ENCODE data around the gene DGCR8. TPM values are rescaled to one million over a fixed set of nuclear protein-coding genes. Genes with fewer than 3 reads are reported as not detected.

DGCR8 gene
- total RNA-seq, 1 donor from 2014 or later: 30.5 TPM

DNA sequence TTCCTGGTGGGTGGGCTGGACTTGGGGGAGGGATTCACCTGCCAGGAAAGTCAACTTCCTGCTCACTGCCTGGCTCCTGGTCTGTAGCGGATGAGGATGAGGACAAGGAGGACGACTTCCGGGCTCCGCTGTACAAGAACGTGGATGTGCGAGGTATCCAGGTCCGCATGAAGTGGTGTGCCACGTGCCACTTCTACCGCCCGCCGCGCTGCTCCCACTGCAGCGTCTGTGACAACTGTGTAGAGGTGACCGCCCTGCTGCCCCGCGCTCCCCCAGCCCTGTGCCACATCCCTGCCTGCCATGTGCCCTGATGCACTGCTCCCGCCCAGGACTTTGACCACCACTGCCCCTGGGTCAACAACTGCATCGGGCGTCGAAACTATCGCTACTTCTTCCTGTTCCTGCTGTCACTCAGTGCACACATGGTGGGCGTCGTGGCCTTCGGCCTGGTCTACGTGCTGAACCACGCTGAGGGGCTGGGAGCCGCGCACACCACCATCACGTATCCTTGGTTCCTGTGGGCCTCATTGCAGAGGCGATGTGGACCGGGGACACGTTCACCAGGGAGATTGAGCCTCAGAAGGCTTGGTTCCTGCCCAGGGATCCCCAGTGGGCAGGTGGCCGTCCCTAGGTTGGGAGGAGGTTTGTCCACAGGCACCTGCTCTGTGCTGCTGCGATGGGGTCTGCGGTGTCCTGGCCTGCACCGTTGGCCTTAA is 59.5 kb downstream of the DGCR8 start:
- TF ChIP-seq, protein P1, sequence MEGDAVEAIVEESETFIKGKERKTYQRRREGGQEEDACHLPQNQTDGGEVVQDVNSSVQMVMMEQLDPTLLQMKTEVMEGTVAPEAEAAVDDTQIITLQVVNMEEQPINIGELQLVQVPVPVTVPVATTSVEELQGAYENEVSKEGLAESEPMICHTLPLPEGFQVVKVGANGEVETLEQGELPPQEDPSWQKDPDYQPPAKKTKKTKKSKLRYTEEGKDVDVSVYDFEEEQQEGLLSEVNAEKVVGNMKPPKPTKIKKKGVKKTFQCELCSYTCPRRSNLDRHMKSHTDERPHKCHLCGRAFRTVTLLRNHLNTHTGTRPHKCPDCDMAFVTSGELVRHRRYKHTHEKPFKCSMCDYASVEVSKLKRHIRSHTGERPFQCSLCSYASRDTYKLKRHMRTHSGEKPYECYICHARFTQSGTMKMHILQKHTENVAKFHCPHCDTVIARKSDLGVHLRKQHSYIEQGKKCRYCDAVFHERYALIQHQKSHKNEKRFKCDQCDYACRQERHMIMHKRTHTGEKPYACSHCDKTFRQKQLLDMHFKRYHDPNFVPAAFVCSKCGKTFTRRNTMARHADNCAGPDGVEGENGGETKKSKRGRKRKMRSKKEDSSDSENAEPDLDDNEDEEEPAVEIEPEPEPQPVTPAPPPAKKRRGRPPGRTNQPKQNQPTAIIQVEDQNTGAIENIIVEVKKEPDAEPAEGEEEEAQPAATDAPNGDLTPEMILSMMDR (IDR thresholded peaks at IDR 0.05; ENCODE audit: insufficient read depth, low read length, severe bottlenecking): no peak
- H3K27me3 ChIP-seq (ENCODE audit: control insufficient read depth, insufficient read depth, low read length): no peaks in the 10 kb centered on the region
- DNase-seq (ENCODE audit: low read depth) (no peak), FAIRE-seq (no peak)
- peaks cover 9% of the 10 kb centered on the region for H3K36me3 ChIP-seq (ENCODE audit: control insufficient read depth, insufficient read depth, low read length)
- no peak overlapping the region for H3K4me3 ChIP-seq (ENCODE audit: low read depth, low read length)

DNA sequence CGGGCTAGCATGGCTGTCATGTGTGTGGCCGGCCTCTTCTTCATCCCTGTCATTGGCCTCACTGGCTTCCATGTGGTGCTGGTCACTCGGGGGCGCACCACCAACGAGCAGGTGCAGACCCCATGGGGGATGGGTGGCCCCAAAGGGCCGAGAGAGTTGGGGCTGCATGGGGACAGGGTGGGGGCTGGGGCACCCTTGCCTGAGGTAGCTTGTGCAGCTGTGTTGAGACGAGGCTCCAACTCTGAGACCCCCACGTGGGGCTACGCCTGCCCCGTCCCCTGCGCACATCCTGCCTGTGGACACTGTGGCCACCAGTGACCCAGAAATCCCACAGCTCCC is 60.0 kb downstream of the DGCR8 start:
- peaks cover 9% of the 10 kb centered on the region for H3K36me3 ChIP-seq (ENCODE audit: control insufficient read depth, insufficient read depth, low read length)
- no peak overlapping the region for H3K4me3 ChIP-seq (ENCODE audit: low read depth, low read length)
- H3K27me3 ChIP-seq (ENCODE audit: control insufficient read depth, insufficient read depth, low read length): no peaks in the 10 kb centered on the region
- TF ChIP-seq, protein P1 (IDR thresholded peaks at IDR 0.05; ENCODE audit: insufficient read depth, low read length, severe bottlenecking): no peak
- no peak for FAIRE-seq
- DNase-seq (ENCODE audit: low read depth): no peak

DNA sequence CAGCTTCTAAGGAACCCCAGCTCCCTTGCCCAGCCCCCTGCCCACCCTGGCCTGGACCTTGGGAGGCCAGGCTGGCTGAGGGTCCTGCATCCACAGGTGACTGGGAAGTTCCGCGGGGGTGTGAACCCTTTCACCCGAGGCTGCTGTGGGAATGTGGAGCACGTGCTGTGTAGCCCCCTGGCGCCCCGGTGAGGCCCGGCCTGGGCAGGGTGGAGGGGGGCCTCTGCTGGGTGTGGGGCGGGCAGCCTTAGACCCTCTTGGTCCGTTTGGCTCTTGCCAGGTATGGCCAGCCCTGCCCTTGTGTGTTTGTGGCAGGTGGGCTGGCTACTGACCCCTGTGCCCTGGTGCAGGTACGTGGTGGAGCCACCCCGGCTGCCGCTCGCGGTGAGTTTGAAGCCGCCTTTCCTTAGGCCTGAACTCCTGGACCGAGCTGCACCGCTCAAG is 60.5 kb downstream of the DGCR8 start:
- no peak for FAIRE-seq

DNA sequence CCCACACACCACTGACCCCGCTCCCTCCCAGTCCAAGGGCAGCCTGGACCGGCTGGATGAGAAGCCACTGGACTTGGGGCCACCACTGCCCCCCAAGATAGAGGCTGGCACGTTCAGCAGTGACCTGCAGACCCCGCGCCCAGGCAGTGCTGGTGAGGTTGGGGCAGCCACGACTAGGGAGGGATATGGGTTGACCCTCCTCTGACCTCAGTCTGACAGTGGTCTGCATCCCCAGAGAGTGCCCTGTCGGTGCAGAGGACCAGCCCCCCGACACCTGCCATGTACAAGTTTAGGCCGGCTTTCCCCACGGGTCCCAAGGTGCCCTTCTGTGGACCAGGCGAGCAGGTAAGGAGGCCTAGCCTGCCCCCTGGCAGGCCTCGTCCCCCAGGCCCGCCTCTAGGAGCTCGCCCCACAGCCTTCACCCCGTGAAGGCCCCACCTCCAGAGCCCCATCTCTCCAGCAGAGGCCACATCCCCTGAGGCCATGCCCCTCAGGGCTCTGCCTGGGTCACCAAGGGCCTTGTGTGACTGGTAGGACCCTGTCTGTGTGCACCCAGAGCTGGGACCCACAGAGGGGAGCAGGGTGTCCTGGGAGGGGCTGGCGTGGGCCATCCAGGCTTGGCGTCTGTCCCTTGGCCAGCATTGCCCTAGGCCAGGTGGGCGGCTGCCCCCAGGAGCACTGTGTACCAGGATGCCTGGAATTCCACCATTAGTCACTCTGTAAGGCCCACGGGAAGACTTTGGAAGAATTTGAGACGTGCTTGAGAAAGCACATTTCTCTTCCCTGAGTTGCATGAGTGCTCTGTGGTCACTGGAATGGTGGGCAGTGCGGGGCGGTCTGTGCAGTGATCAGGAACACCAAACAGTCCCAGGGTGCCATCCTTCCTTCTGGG is 61.4 kb downstream of the DGCR8 start:
- no peaks in the 10 kb centered on the region for H3K27me3 ChIP-seq (ENCODE audit: control insufficient read depth, insufficient read depth, low read length)
- peaks cover 11% of the 10 kb centered on the region for H3K36me3 ChIP-seq (ENCODE audit: control insufficient read depth, insufficient read depth, low read length)
- FAIRE-seq (no peak), DNase-seq (ENCODE audit: low read depth) (no peak)
- TF ChIP-seq, protein P1 (IDR thresholded peaks at IDR 0.05; ENCODE audit: insufficient read depth, low read length, severe bottlenecking): no peak
- no peak overlapping the region for H3K4me3 ChIP-seq (ENCODE audit: low read depth, low read length)

More for the DNA sequence above, 60.5 kb downstream of the DGCR8 start:
- Histone ChIP-seq H3K36me3 (ENCODE audit: control insufficient read depth, insufficient read depth, low read length) (peaks cover 11% of the 10 kb centered on the region), H3K4me3 (ENCODE audit: low read depth, low read length) (no peak overlapping the region), H3K27me3 (ENCODE audit: control insufficient read depth, insufficient read depth, low read length) (no peaks in the 10 kb centered on the region)
- TF ChIP-seq, protein P1 (IDR thresholded peaks at IDR 0.05; ENCODE audit: insufficient read depth, low read length, severe bottlenecking): no peak
- DNase-seq (ENCODE audit: low read depth): no peak

DNA sequence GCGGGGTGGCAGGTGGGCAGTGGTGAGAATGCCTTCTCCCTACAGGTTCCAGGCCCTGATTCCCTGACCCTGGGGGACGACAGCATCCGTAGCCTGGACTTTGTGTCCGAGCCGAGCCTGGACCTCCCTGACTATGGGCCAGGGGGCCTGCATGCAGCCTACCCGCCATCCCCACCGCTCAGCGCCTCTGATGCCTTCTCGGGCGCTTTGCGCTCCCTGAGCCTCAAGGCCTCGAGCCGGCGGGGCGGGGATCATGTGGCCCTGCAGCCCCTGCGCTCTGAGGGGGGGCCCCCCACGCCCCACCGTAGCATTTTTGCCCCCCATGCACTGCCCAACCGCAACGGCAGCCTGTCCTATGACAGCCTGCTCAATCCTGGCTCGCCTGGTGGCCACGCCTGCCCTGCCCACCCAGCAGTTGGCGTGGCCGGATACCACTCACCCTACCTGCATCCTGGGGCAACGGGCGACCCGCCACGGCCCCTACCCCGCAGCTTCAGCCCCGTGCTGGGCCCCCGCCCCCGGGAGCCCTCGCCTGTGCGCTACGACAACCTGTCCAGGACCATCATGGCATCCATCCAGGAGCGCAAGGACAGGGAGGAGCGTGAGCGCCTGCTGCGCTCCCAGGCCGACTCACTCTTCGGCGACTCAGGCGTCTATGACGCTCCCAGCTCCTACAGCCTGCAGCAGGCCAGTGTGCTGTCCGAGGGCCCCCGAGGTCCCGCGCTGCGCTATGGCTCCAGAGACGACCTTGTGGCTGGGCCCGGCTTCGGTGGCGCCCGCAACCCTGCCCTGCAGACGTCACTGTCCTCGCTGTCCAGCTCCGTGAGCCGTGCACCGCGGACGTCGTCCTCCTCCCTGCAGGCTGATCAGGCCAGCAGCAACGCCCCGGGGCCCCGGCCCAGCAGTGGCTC is 62.9 kb downstream of the DGCR8 start:
- peaks cover 11% of the 10 kb centered on the region for H3K36me3 ChIP-seq (ENCODE audit: control insufficient read depth, insufficient read depth, low read length)
- DNase-seq (ENCODE audit: low read depth): no peak
- TF ChIP-seq, protein P1 (IDR thresholded peaks at IDR 0.05; ENCODE audit: insufficient read depth, low read length, severe bottlenecking): no peak
- no peaks in the 10 kb centered on the region for H3K27me3 ChIP-seq (ENCODE audit: control insufficient read depth, insufficient read depth, low read length)
- no peak for FAIRE-seq
- no peak overlapping the region for H3K4me3 ChIP-seq (ENCODE audit: low read depth, low read length)
